Measurements from ENCODE around the gene NBL1. TPM values are rescaled to one million over a fixed set of nuclear protein-coding genes. Genes with fewer than 3 reads are reported as not detected.

Gene NBL1
- total and polyA plus RNA-seq, 10 of the 15 experiments (the other 5 are each of a cell fraction or from before 2014, with no cell fraction given), result 0.13 to 2.4 (median 0.81) TPM; not detected in 1

- no peak for TF ChIP-seq E4F1 (IDR thresholded peaks at IDR 0.05; ENCODE audit: borderline replicate concordance, partially characterized antibody)
- TF ChIP-seq TBL1XR1 (IDR thresholded peaks at IDR 0.05; ENCODE audit: low read depth, low read length), result no peak
- no peak for TF ChIP-seq MEF2B (IDR thresholded peaks at IDR 0.05; ENCODE audit: partially characterized antibody, poor library complexity, severe bottlenecking)
- no peak for TF ChIP-seq BCL11A (IDR thresholded peaks at IDR 0.05; ENCODE audit: low read depth, low read length)
- TF ChIP-seq RAD51 (IDR thresholded peaks at IDR 0.05), result peak; percentile 65
- no peak for TF ChIP-seq FOS (IDR thresholded peaks at IDR 0.05; ENCODE audit: borderline replicate concordance, extremely low read depth, insufficient read length)
- TF ChIP-seq SKIL (IDR thresholded peaks at IDR 0.05; ENCODE audit: low read depth, poor library complexity, severe bottlenecking), result no peak
- no peak for TF ChIP-seq NBN (IDR thresholded peaks at IDR 0.05)
- TF ChIP-seq CBFB (IDR thresholded peaks at IDR 0.05; ENCODE audit: low read depth), result no peak
- peak in 1 of 2 experiments; percentile 63; a peak in 3 of 4 replicates for TF ChIP-seq BHLHE40 (IDR thresholded peaks at IDR 0.05; ENCODE audit: borderline replicate concordance in 1 of 2, low read depth in 2 of 2, low read length in 1 of 2)
- TF ChIP-seq STAT1 (conservative IDR thresholded peaks at IDR 0.05), result no peak
Measured at GRCh38 chr1:19597496-19598309, 46.4 kb upstream of the NBL1 start (continued).

All from GM12878 (cell line).